Liver (tissue), 9 donors: ENCODE measurements around the gene BBS7. TPM values are rescaled to one million over a fixed set of nuclear protein-coding genes. Genes with fewer than 3 reads are reported as not detected.

Source experiments
- DNase-seq: peaks from one replicate; pipeline ENCODE4 v3.0.0-alpha.2; 2017; ENCODE audit warnings: low spot score
- H3K27ac ChIP-seq, 2 donors: one replicate each; pipeline ENCODE4 v1.7.0; 2013; ENCODE audit warnings: inconsistent platforms in 2 of 2, low read length in 2 of 2, control low read depth in 1 of 2, low read depth in 1 of 2, mild to moderate bottlenecking in 1 of 2
- H3K27me3 ChIP-seq, 4 donors: one replicate each; pipeline versions ENCODE4 v1.6.1 to v1.7.0; 2013; ENCODE audit warnings: low read length in 3 of 4, inconsistent platforms in 1 of 4, mild to moderate bottlenecking in 1 of 4, moderate library complexity in 1 of 4; ENCODE audit not compliant: control insufficient read depth in 4 of 4, insufficient read depth in 4 of 4
- H3K36me3 ChIP-seq, 4 donors: one replicate each; pipeline versions ENCODE4 v1.6.1 to v1.7.0; 2013; ENCODE audit warnings: low read length in 3 of 4, mild to moderate bottlenecking in 3 of 4, low read depth in 1 of 4, moderate library complexity in 1 of 4; ENCODE audit not compliant: control insufficient read depth in 4 of 4, insufficient read depth in 3 of 4
- H3K4me1 ChIP-seq, 4 donors: one replicate each; pipeline versions ENCODE4 v1.6.1 to v1.7.0; 2013; ENCODE audit warnings: low read length in 3 of 4, mild to moderate bottlenecking in 3 of 4, moderate library complexity in 1 of 4; ENCODE audit not compliant: control insufficient read depth in 4 of 4, insufficient read depth in 4 of 4
- H3K4me3 ChIP-seq, 3 donors: one replicate each; pipeline versions ENCODE4 v1.6.1 to v1.7.0; 2013; ENCODE audit warnings: low read length in 3 of 3, control low read depth in 1 of 3, low read depth in 1 of 3, mild to moderate bottlenecking in 1 of 3
- H3K9ac ChIP-seq, 2 donors: one replicate each; pipeline ENCODE4 v1.7.0; 2013; ENCODE audit warnings: low read length in 2 of 2, mild to moderate bottlenecking in 2 of 2, moderate library complexity in 2 of 2, control low read depth in 1 of 2, low read depth in 1 of 2
- H3K9me3 ChIP-seq, 4 donors: one replicate each; pipeline versions ENCODE4 v1.6.1 to v1.7.0; 2013; ENCODE audit warnings: low read length in 3 of 4; ENCODE audit not compliant: control insufficient read depth in 4 of 4
- CTCF ChIP-seq: fragments of 150-350 bp; IDR thresholded peaks from 2 replicates; pipeline ENCODE4 v1.5.1; 2017; ENCODE audit warnings: improper control_type of control experiment, low read depth, low read length; ENCODE audit not compliant: missing input control
- EGR1 ChIP-seq, 2 donors: IDR thresholded peaks; 2 replicates each; pipeline ENCODE4 v1.6.1; 2016 to 2018; ENCODE audit warnings: antibody characterized with exemption in 2 of 2, low read depth in 2 of 2
- FOXA1 ChIP-seq: IDR thresholded peaks from 2 replicates; pipeline ENCODE4 v1.6.1; 2016; ENCODE audit warnings: antibody characterized with exemption
- FOXA2 ChIP-seq: IDR thresholded peaks from 2 replicates; pipeline ENCODE4 v1.6.1; 2016; ENCODE audit warnings: antibody characterized with exemption
- GABPA ChIP-seq, 2 donors: IDR thresholded peaks in 1 of 2; conservative IDR thresholded peaks in 1 of 2; 2 replicates each; pipeline ENCODE4 v1.6.1; 2016; ENCODE audit warnings: antibody characterized with exemption in 2 of 2, mild to moderate bottlenecking in 1 of 2, moderate library complexity in 1 of 2
- HNF4A ChIP-seq, 2 donors: conservative IDR thresholded peaks; 2 replicates each; pipeline ENCODE4 v1.6.1; 2016; ENCODE audit warnings: antibody characterized with exemption in 2 of 2, mild to moderate bottlenecking in 2 of 2
- HNF4G ChIP-seq: IDR thresholded peaks from 2 replicates; pipeline ENCODE4 v1.6.1; 2016; ENCODE audit warnings: antibody characterized with exemption
- JUND ChIP-seq, 2 donors: IDR thresholded peaks; 2 replicates each; pipeline ENCODE4 v1.6.1; 2016; ENCODE audit warnings: antibody characterized with exemption in 2 of 2
- MAX ChIP-seq: IDR thresholded peaks from 2 replicates; pipeline ENCODE4 v1.6.1; 2016; ENCODE audit warnings: antibody characterized with exemption
- NR2F2 ChIP-seq: IDR thresholded peaks from 2 replicates; pipeline ENCODE4 v1.6.1; 2016; ENCODE audit warnings: antibody characterized with exemption
- RAD21 ChIP-seq, 2 donors: IDR thresholded peaks; 2 replicates each; pipeline ENCODE4 v1.6.1; 2016; ENCODE audit warnings: antibody characterized with exemption in 2 of 2, mild to moderate bottlenecking in 2 of 2
- REST ChIP-seq: IDR thresholded peaks from 2 replicates; pipeline ENCODE4 v1.6.1; 2016; ENCODE audit warnings: antibody characterized with exemption, mild to moderate bottlenecking
- RXRA ChIP-seq, 2 donors: IDR thresholded peaks; 2 replicates each; pipeline ENCODE4 v1.6.1; 2017 to 2018; ENCODE audit warnings: antibody characterized with exemption in 2 of 2, mild to moderate bottlenecking in 1 of 2
- SP1 ChIP-seq: IDR thresholded peaks from 2 replicates; pipeline ENCODE4 v1.6.1; 2018; ENCODE audit warnings: antibody characterized with exemption, mild to moderate bottlenecking
- TAF1 ChIP-seq: conservative IDR thresholded peaks from 2 replicates; pipeline ENCODE4 v1.6.1; 2016; ENCODE audit warnings: antibody characterized with exemption, mild to moderate bottlenecking
- YY1 ChIP-seq: IDR thresholded peaks from 2 replicates; pipeline ENCODE4 v1.6.1; 2016; ENCODE audit warnings: antibody characterized with exemption, mild to moderate bottlenecking
- WGBS: extraction: QIAGEN DNeasy Blood & Tissue Kit; methylation state at CpG from one replicate; pipeline ENCODE4 v1.1.7; 2013; 5-methylcytosine and 5-hydroxymethylcytosine counted together
- polyA plus RNA-seq, 2 donors: library from polyadenylated mRNA; stranded (reverse) in 1 of 2; unstranded in 1 of 2; fragments of 200-250 nt in 1 of 2; fragments of >200 nt in 1 of 2; fragmentation: Nextera tagmentation in 1 of 2; extraction: Ambion mirVana in 1 of 2; gene quantifications; one replicate each; pipeline versions ENCODE4 v1.2.1 to v1.2.3, GENCODE V29; 2013 to 2015
- total RNA-seq, 2 donors: library from RNA; depleted of rRNA; stranded (reverse); fragments of >200 nt; gene quantifications; one replicate each; pipeline ENCODE4 v1.2.3, GENCODE V29; 2014
- TF ChIP-seq, protein P1 (sequence below): IDR thresholded peaks from 2 replicates; pipeline ENCODE4 v1.6.1; 2016; ENCODE audit warnings: antibody characterized with exemption
- TF ChIP-seq, protein P2 (sequence below): IDR thresholded peaks from 2 replicates; pipeline ENCODE4 v1.6.1; 2016; ENCODE audit warnings: antibody characterized with exemption
- donor health status: healthy.
- donor health status: healthy.
- donor health status: healthy.
- donor health status: healthy.
- donor health status: healthy.

BBS7 gene
- total and polyA plus RNA-seq, 4 donors, result 1.8 to 8.4 (median 3.1) TPM

DNA sequence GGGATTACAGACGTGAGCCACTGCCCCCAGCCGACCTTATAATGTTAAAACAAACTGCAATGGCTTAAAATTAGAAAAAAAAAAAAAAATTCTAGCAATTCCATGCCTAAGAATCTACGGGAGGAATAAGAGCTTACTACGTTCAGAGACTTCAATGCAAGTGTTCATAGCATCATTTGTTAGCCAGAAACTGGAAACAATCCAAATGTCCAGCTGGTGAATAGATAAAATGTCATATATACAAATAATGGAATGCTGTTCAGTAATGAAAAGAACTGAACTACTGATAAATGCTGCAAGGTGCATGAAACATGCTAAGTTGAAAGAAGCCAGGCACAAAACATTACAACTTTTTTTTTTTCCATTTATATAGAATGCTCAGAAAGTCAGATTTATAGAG lies 63.9 kb downstream of the BBS7 start (continued):
- no peak for TF ChIP-seq REST

DNA sequence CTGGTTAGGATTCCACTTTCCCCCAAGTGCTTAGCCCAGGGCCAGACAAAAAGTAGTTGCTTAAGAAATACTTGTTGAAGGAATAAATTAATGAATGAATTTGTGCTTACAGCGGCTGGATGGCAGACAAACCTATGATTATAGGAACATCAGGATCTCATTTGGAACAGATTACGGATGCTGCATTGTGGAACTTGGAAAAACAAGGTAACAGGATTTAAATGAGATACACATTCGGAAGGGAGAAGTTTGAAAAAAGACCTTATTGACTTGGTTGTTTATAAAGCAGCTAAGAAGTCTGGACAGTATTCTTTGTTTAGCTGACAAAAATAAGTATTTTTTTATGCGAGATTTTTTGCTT lies 68.6 kb downstream of the BBS7 start:
- H3K27me3 ChIP-seq, result no peaks in the 10 kb centered on the region
- 24% methylated on average over 4 of the region's 4 CpGs for WGBS
- no peak for DNase-seq
- H3K4me3 ChIP-seq, result peak overlapping the region; percentile 81 to 95 (median 92)
- H3K27ac ChIP-seq, result peak overlapping the region in 1 of 2 donors; percentile 78
- peaks cover 4 to 26% (median 14%) of the 10 kb centered on the region in 4 donors for H3K36me3 ChIP-seq
- TF ChIP-seq TAF1 (no peak), EGR1 (IDR thresholded peaks at IDR 0.05; ENCODE audit: low read depth in 2 of 2) (no peak), GABPA (IDR thresholded peaks at IDR 0.05 in 1 of 2, conservative IDR thresholded peaks at IDR 0.05 in 1 of 2) (no peak), FOXA2 (no peak), RXRA (IDR thresholded peaks at IDR 0.05) (no peak)
- H3K9ac ChIP-seq, result peak overlapping the region; percentile 73 to 89
- H3K9me3 ChIP-seq, result no peaks in the 10 kb centered on the region
- peaks cover 5 to 19% (median 18%) of the 10 kb centered on the region in 4 donors for H3K4me1 ChIP-seq

- H3K27ac ChIP-seq, result peak within 1 kb of the TSS; percentile 60 to 78
- DNase-seq, result peak; percentile 96
- no peaks in the 10 kb centered on the region for H3K27me3 ChIP-seq
- TF ChIP-seq, protein P1, sequence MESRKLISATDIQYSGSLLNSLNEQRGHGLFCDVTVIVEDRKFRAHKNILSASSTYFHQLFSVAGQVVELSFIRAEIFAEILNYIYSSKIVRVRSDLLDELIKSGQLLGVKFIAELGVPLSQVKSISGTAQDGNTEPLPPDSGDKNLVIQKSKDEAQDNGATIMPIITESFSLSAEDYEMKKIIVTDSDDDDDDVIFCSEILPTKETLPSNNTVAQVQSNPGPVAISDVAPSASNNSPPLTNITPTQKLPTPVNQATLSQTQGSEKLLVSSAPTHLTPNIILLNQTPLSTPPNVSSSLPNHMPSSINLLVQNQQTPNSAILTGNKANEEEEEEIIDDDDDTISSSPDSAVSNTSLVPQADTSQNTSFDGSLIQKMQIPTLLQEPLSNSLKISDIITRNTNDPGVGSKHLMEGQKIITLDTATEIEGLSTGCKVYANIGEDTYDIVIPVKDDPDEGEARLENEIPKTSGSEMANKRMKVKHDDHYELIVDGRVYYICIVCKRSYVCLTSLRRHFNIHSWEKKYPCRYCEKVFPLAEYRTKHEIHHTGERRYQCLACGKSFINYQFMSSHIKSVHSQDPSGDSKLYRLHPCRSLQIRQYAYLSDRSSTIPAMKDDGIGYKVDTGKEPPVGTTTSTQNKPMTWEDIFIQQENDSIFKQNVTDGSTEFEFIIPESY, result peak; percentile 89
- TF ChIP-seq JUND (IDR thresholded peaks at IDR 0.05), result peak in 1 of 2 donors; percentile 67
- TF ChIP-seq RAD21 (IDR thresholded peaks at IDR 0.05), result no peak
- TF ChIP-seq TAF1, result peak; percentile 51
- peak; percentile 89 for TF ChIP-seq MAX
- no peak for TF ChIP-seq HNF4A (conservative IDR thresholded peaks at IDR 0.05)
- peak; percentile 84 for TF ChIP-seq REST
- TF ChIP-seq YY1, result peak; percentile 99
- peak; percentile 19 to 27 for TF ChIP-seq RXRA (IDR thresholded peaks at IDR 0.05)
- TF ChIP-seq FOXA1, result no peak
- TF ChIP-seq CTCF, result no peak
- peak in 1 of 2 donors; percentile 79 for TF ChIP-seq GABPA (IDR thresholded peaks at IDR 0.05 in 1 of 2, conservative IDR thresholded peaks at IDR 0.05 in 1 of 2)
- TF ChIP-seq EGR1 (IDR thresholded peaks at IDR 0.05; ENCODE audit: low read depth in 2 of 2), result peak; percentile 42 to 85
- peak; percentile 50 for TF ChIP-seq SP1
- no peak for TF ChIP-seq HNF4G
- TF ChIP-seq NR2F2, result no peak
- TF ChIP-seq FOXA2, result no peak
- TF ChIP-seq, protein P2, sequence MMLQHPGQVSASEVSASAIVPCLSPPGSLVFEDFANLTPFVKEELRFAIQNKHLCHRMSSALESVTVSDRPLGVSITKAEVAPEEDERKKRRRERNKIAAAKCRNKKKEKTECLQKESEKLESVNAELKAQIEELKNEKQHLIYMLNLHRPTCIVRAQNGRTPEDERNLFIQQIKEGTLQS, result peak; percentile 39
- H3K4me1 ChIP-seq, result peaks cover 5 to 19% (median 18%) of the 10 kb centered on the region in 4 donors
- H3K9ac ChIP-seq, result peak within 1 kb of the TSS; percentile 73 to 89
- no peaks in the 10 kb centered on the region for H3K9me3 ChIP-seq
- peak within 1 kb of the TSS; percentile 81 to 95 (median 92) for H3K4me3 ChIP-seq
- peaks cover 4 to 21% (median 11%) of the 10 kb centered on the region in 4 donors for H3K36me3 ChIP-seq
- under 1% methylated on average over 48 of the region's 48 CpGs for WGBS
Observed at GRCh38 chr4:121800961-121801714, 69.1 kb downstream of the BBS7 start, which contains the start of gene EXOSC9. Gene EXOSC9, plus strand, starts transcription at chr4:121801323. Its CDS starts 102 bp downstream, at chr4:121801425.
